Type B pancreatic cell (in vitro differentiated cells): ENCODE data around the gene MORN1. TPM values are rescaled to one million over a fixed set of nuclear protein-coding genes. Genes with fewer than 3 reads are reported as not detected.

ENCODE experiments used
- DNase-seq: peaks from one replicate; pipeline ENCODE4 v3.0.0; 2021; ENCODE audit warnings: mixed read lengths; ENCODE audit not compliant: unreplicated experiment; ENCODE audit errors: extremely low spot score
- H3K27ac Mint-ChIP-seq: 2 replicates; pipeline ENCODE4 v1.8.0; 2021; ENCODE audit warnings: mild to moderate bottlenecking, mixed read lengths
- H3K27me3 Mint-ChIP-seq: 2 replicates; pipeline ENCODE4 v1.8.0; 2021; ENCODE audit warnings: mixed read lengths
- H3K36me3 Mint-ChIP-seq: 2 replicates; pipeline ENCODE4 v1.8.0; 2021; ENCODE audit warnings: mixed read lengths
- H3K4me1 Mint-ChIP-seq: one replicate; pipeline ENCODE4 v1.8.0; 2021; ENCODE audit warnings: mixed read lengths; ENCODE audit not compliant: unreplicated experiment
- H3K4me3 Mint-ChIP-seq: 2 replicates; pipeline ENCODE4 v1.8.0; 2021; ENCODE audit warnings: mild to moderate bottlenecking, mixed read lengths
- H3K9me3 Mint-ChIP-seq: 2 replicates; pipeline ENCODE4 v1.8.0; 2021; ENCODE audit warnings: mixed read lengths
- CTCF ChIP-seq: fragments of 200-600 bp; sonication (generic); conservative IDR thresholded peaks from 2 replicates; pipeline ENCODE4 v1.5.0; 2021; ENCODE audit warnings: antibody characterized with exemption, mild to moderate bottlenecking
- total RNA-seq: library from RNA; stranded (reverse); gene quantifications from 2 replicates; pipeline ENCODE4 v1.2.1, GENCODE V29; 2021; ENCODE audit warnings: low replicate concordance

The MORN1 gene
- total RNA-seq, 1 donor from 2014 or later, result 27.5 TPM

GRCh38 chr1:2289607-2290006 lies 101.7 kb downstream of the MORN1 start:
- H3K36me3 Mint-ChIP-seq, result no peaks in the 10 kb centered on the region
- no peak overlapping the region for H3K4me3 Mint-ChIP-seq
- no peak for DNase-seq
- no peak overlapping the region for H3K27ac Mint-ChIP-seq
- H3K27me3 Mint-ChIP-seq, result no peaks in the 10 kb centered on the region
- H3K9me3 Mint-ChIP-seq, result no peaks in the 10 kb centered on the region
- H3K4me1 Mint-ChIP-seq, result peaks cover 23% of the 10 kb centered on the region
- no peak for TF ChIP-seq CTCF

- Mint-ChIP-seq H3K27me3 (no peaks in the 10 kb centered on the region), H3K4me1 (peaks cover 23% of the 10 kb centered on the region), H3K4me3 (no peak overlapping the region), H3K36me3 (no peaks in the 10 kb centered on the region), H3K9me3 (no peaks in the 10 kb centered on the region), H3K27ac (no peak overlapping the region)
- TF ChIP-seq CTCF, result no peak
- DNase-seq, result no peak
Measured at GRCh38 chr1:2288816-2289536, 102.4 kb downstream of the MORN1 start.

GRCh38 chr1:2288311-2288710 lies 103.0 kb downstream of the MORN1 start:
- Mint-ChIP-seq H3K36me3 (no peaks in the 10 kb centered on the region), H3K4me3 (no peak overlapping the region), H3K9me3 (no peaks in the 10 kb centered on the region), H3K27me3 (no peaks in the 10 kb centered on the region), H3K27ac (no peak overlapping the region), H3K4me1 (peaks cover 19% of the 10 kb centered on the region)
- DNase-seq, result no peak
- TF ChIP-seq CTCF, result no peak

GRCh38 chr1:2287649-2288048 lies 103.7 kb downstream of the MORN1 start:
- no peak overlapping the region for H3K27ac Mint-ChIP-seq

GRCh38 chr1:2286923-2287322 lies 104.4 kb downstream of the MORN1 start:
- peaks cover 17% of the 10 kb centered on the region for H3K4me1 Mint-ChIP-seq
- no peaks in the 10 kb centered on the region for H3K9me3 Mint-ChIP-seq
- H3K4me3 Mint-ChIP-seq, result no peak overlapping the region
- H3K27ac Mint-ChIP-seq, result peak overlapping the region; percentile 63
- DNase-seq, result no peak
- no peak for TF ChIP-seq CTCF
- no peaks in the 10 kb centered on the region for H3K36me3 Mint-ChIP-seq
- H3K27me3 Mint-ChIP-seq, result no peaks in the 10 kb centered on the region

More at GRCh38 chr1:2287649-2288048, 103.7 kb downstream of the MORN1 start:
- TF ChIP-seq CTCF, result no peak
- DNase-seq, result no peak
- Mint-ChIP-seq H3K4me3 (no peak overlapping the region), H3K27me3 (no peaks in the 10 kb centered on the region), H3K9me3 (no peaks in the 10 kb centered on the region), H3K4me1 (peaks cover 17% of the 10 kb centered on the region), H3K36me3 (no peaks in the 10 kb centered on the region)
